BLaER1 treated with 17β-estradiol and CSF1 and Interleukin-3, amounts not matched to agents 10 nM and 100 nM (cell line): ENCODE data around the gene TULP3.

Experiments used
- H3K27ac ChIP-seq, 11 experiments: shearing (Covaris generic); formaldehyde crosslinking; 2 replicates each; pipeline ENCODE4 v1.8.1; 2022
- H3K27me3 ChIP-seq, 11 experiments: shearing (Covaris generic); formaldehyde crosslinking; 2 replicates each; pipeline ENCODE4 v1.8.1; 2022
- H3K36me3 ChIP-seq, 11 experiments: shearing (Covaris generic); formaldehyde crosslinking; 2 replicates each; pipeline ENCODE4 v1.8.1; 2022
- H3K4me1 ChIP-seq, 10 experiments: shearing (Covaris generic); formaldehyde crosslinking; 2 replicates each; pipeline ENCODE4 v1.8.1; 2022
- H3K4me2 ChIP-seq, 11 experiments: shearing (Covaris generic); formaldehyde crosslinking; 2 replicates each; pipeline ENCODE4 v1.8.1; 2022
- H3K4me3 ChIP-seq, 10 experiments: shearing (Covaris generic); formaldehyde crosslinking; 2 replicates each; pipeline ENCODE4 v1.8.1; 2022
- H3K9ac ChIP-seq, 11 experiments: shearing (Covaris generic); formaldehyde crosslinking; 2 replicates each; pipeline ENCODE4 v1.8.1; 2022
- H3K9me3 ChIP-seq, 11 experiments: shearing (Covaris generic); formaldehyde crosslinking; replicated peaks in 1 of 11; 2 replicates each; pipeline ENCODE4 v1.8.1; 2022
- H4K20me1 ChIP-seq, 11 experiments: shearing (Covaris generic); formaldehyde crosslinking; 2 replicates each; pipeline ENCODE4 v1.8.1; 2022
- Cebpa-rat ChIP-seq, 11 experiments: shearing (Covaris generic); IDR thresholded peaks; 2 replicates each; pipeline ENCODE4 v1.8.1; 2022

The TULP3 gene

GRCh38 chr12:2976581-2976996, 85.9 kb downstream of the TULP3 start:
- no peaks in the 10 kb centered on the region for H3K27me3 ChIP-seq
- no peaks in the 10 kb centered on the region for H3K9me3 ChIP-seq
- no peak overlapping the region for H3K4me2 ChIP-seq
- TF ChIP-seq Cebpa-rat (IDR thresholded peaks at IDR 0.05): no peak
- H3K36me3 ChIP-seq: peaks cover 0 to 73% (median 39%) of the 10 kb centered on the region in 11 experiments; a peak in 16 of 22 replicates
- peaks cover 0 to 69% (median 30%) of the 10 kb centered on the region in 11 experiments; a peak in 14 of 22 replicates for H4K20me1 ChIP-seq
- H3K4me3 ChIP-seq: no peak overlapping the region
- no peak overlapping the region for H3K27ac ChIP-seq
- no peak overlapping the region for H3K9ac ChIP-seq
- 0 out of 20 replicates have a peak, but pooled peaks cover 0 to 2% (median 0%) of the 10 kb centered on the region in 10 experiments for H3K4me1 ChIP-seq

- Histone ChIP-seq H3K27me3 (no peaks in the 10 kb centered on the region), H3K9me3 (no peaks in the 10 kb centered on the region), H3K4me1 (peaks cover 0 to 5% (median 0%) of the 10 kb centered on the region in 10 experiments; a peak in 4 of 20 replicates), H3K36me3 (peaks cover 0 to 75% (median 37%) of the 10 kb centered on the region in 11 experiments; a peak in 16 of 22 replicates), H4K20me1 (peaks cover 0 to 73% (median 39%) of the 10 kb centered on the region in 11 experiments; a peak in 14 of 22 replicates), H3K4me2 (no peak overlapping the region), H3K4me3 (no peak overlapping the region), H3K9ac (no peak overlapping the region), H3K27ac (no peak overlapping the region)
- TF ChIP-seq Cebpa-rat (IDR thresholded peaks at IDR 0.05): no peak
These were observed 87.1 kb downstream of the TULP3 start for GRCh38 chr12:2977776-2978175.

DNA sequence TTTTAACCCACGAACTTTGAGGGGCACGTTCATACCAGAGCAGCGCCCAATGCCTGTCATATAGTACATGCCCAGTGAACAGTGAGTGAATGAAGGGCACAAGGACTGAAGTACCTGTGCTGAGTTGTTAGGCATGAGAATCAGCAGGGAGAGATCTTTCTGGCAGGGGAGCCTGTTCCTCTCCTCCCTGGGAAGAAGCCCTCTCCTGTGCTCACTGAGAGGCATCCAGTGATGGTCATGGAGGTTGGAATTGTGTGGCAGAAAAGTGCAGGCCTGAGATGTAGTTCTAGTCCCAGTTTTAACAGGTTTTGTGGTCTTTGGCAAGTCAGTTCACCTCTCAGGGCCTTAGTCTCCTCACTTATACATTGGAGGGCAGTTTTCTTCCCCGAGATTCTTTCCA, 89.1 kb downstream of the TULP3 start:
- Histone ChIP-seq H3K9me3 (no peaks in the 10 kb centered on the region), H3K9ac (no peak overlapping the region), H3K27me3 (no peaks in the 10 kb centered on the region), H4K20me1 (peaks cover 0 to 65% (median 29%) of the 10 kb centered on the region in 11 experiments; a peak in 14 of 22 replicates), H3K4me1 (peaks cover 11 to 23% (median 16%) of the 10 kb centered on the region in 10 experiments), H3K27ac (no peak overlapping the region), H3K4me3 (no peak overlapping the region), H3K36me3 (peaks cover 0 to 70% (median 37%) of the 10 kb centered on the region in 11 experiments; a peak in 16 of 22 replicates), H3K4me2 (no peak overlapping the region)
- TF ChIP-seq Cebpa-rat (IDR thresholded peaks at IDR 0.05): no peak

DNA sequence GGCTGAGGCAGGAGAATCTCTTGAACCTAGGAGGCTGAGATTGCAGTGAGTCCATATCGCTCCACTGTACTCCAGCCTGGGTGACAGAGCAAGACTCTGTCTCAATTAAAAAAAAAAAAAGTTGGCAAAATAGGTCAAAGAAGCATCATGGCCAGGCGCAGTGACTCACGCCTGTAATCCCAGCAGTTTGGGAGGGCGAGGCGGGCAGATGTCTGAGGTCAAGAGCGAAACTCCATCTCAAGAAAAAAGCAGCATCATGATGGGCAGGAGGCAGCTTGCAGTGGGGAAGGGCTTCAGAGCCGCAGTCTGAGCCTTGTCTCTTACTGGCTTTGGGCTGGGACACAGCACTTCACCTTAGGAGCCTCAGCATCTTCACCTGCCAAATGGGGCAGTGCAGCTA, 89.9 kb downstream of the TULP3 start:
- no peak overlapping the region for H3K4me2 ChIP-seq
- peaks cover 0 to 3% (median 0%) of the 10 kb centered on the region in 11 experiments; a peak in 5 of 22 replicates for H3K9me3 ChIP-seq
- H3K4me1 ChIP-seq: peaks cover 11 to 23% (median 16%) of the 10 kb centered on the region in 10 experiments
- peaks cover 0 to 73% (median 38%) of the 10 kb centered on the region in 11 experiments; a peak in 19 of 22 replicates for H3K36me3 ChIP-seq
- H3K27ac ChIP-seq: no peak overlapping the region
- no peak overlapping the region for H3K4me3 ChIP-seq
- TF ChIP-seq Cebpa-rat (IDR thresholded peaks at IDR 0.05): no peak
- no peak overlapping the region for H3K9ac ChIP-seq
- H3K27me3 ChIP-seq: no peaks in the 10 kb centered on the region
- peaks cover 0 to 64% (median 29%) of the 10 kb centered on the region in 11 experiments; a peak in 14 of 22 replicates for H4K20me1 ChIP-seq

- no peaks in the 10 kb centered on the region for H3K27me3 ChIP-seq
- no peak overlapping the region for H3K4me3 ChIP-seq
- H3K4me2 ChIP-seq: no peak overlapping the region
- no peak overlapping the region for H3K9ac ChIP-seq
- peaks cover 11 to 23% (median 16%) of the 10 kb centered on the region in 10 experiments for H3K4me1 ChIP-seq
- H3K9me3 ChIP-seq: peaks cover 0 to 20% (median 17%) of the 10 kb centered on the region in 11 experiments; a peak in 18 of 22 replicates
- TF ChIP-seq Cebpa-rat (IDR thresholded peaks at IDR 0.05): no peak
- H3K27ac ChIP-seq: no peak overlapping the region; a peak in 1 of 22 replicates
- H3K36me3 ChIP-seq: peaks cover 0 to 79% (median 46%) of the 10 kb centered on the region in 11 experiments; a peak in 20 of 22 replicates
- H4K20me1 ChIP-seq: peaks cover 0 to 52% (median 25%) of the 10 kb centered on the region in 11 experiments; a peak in 13 of 22 replicates
These were observed 91.7 kb downstream of the TULP3 start for GRCh38 chr12:2982361-2982760.

DNA sequence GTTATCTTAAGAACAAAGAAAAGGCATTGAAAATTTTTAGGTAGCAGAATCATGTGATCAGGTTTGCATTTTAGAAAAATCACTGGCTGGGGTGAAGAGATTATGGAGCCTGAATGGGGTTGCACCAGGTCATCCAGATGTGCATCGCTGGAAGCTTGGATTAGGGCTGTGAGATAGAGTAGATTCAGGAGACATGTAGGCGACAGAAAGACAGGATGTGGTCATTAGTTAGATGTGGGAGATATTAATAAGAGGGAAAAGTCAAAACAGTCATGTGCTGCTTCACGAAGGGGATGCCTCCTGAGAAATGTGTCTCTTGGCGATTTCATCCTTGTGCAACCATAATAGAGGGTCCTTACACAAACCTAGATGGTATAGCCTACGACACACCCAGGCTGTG, 93.6 kb downstream of the TULP3 start:
- peaks cover 0 to 45% (median 22%) of the 10 kb centered on the region in 11 experiments; a peak in 12 of 22 replicates for H4K20me1 ChIP-seq
- H3K9me3 ChIP-seq: peaks cover 11 to 38% (median 32%) of the 10 kb centered on the region in 11 experiments
- H3K27me3 ChIP-seq: no peaks in the 10 kb centered on the region
- H3K4me2 ChIP-seq: peak overlapping the region; percentile 23 to 63 (median 45); a peak in 21 of 22 replicates
- H3K4me1 ChIP-seq: peaks cover 11 to 23% (median 16%) of the 10 kb centered on the region in 10 experiments
- H3K9ac ChIP-seq: no peak overlapping the region
- H3K27ac ChIP-seq: peak overlapping the region in 3 of 11 experiments; percentile 20 to 54 (median 42); a peak in 4 of 22 replicates
- TF ChIP-seq Cebpa-rat (IDR thresholded peaks at IDR 0.05): no peak
- H3K4me3 ChIP-seq: no peak overlapping the region
- peaks cover 5 to 77% (median 47%) of the 10 kb centered on the region in 11 experiments; a peak in 21 of 22 replicates for H3K36me3 ChIP-seq

- H3K9me3 ChIP-seq: peaks cover 16 to 43% (median 36%) of the 10 kb centered on the region in 11 experiments
- peaks cover 0 to 43% (median 20%) of the 10 kb centered on the region in 11 experiments; a peak in 11 of 22 replicates for H4K20me1 ChIP-seq
- no peaks in the 10 kb centered on the region for H3K27me3 ChIP-seq
- no peak overlapping the region for H3K9ac ChIP-seq
- H3K4me2 ChIP-seq: peak overlapping the region in 9 of 11 experiments; percentile 23 to 63 (median 45); a peak in 5 of 22 replicates
- H3K27ac ChIP-seq: peak overlapping the region in 1 of 11 experiments; percentile 54; a peak in 2 of 22 replicates
- H3K36me3 ChIP-seq: peaks cover 5 to 80% (median 47%) of the 10 kb centered on the region in 11 experiments; a peak in 21 of 22 replicates
- peaks cover 11 to 23% (median 16%) of the 10 kb centered on the region in 10 experiments for H3K4me1 ChIP-seq
- TF ChIP-seq Cebpa-rat (IDR thresholded peaks at IDR 0.05): no peak
- H3K4me3 ChIP-seq: no peak overlapping the region
These were observed 94.0 kb downstream of the TULP3 start for GRCh38 chr12:2984698-2985097.

GRCh38 chr12:2986876-2987275, 96.2 kb downstream of the TULP3 start:
- TF ChIP-seq Cebpa-rat (IDR thresholded peaks at IDR 0.05): no peak
- Histone ChIP-seq H3K9me3 (peaks cover 25 to 47% (median 42%) of the 10 kb centered on the region in 11 experiments), H3K4me3 (no peak overlapping the region), H3K4me1 (peaks cover 11 to 23% (median 17%) of the 10 kb centered on the region in 10 experiments), H3K27me3 (no peaks in the 10 kb centered on the region), H3K4me2 (no peak overlapping the region), H3K27ac (no peak overlapping the region), H4K20me1 (peaks cover 0 to 24% (median 6%) of the 10 kb centered on the region in 11 experiments; a peak in 10 of 22 replicates), H3K9ac (no peak overlapping the region), H3K36me3 (peaks cover 5 to 68% (median 45%) of the 10 kb centered on the region in 11 experiments; a peak in 21 of 22 replicates)

DNA sequence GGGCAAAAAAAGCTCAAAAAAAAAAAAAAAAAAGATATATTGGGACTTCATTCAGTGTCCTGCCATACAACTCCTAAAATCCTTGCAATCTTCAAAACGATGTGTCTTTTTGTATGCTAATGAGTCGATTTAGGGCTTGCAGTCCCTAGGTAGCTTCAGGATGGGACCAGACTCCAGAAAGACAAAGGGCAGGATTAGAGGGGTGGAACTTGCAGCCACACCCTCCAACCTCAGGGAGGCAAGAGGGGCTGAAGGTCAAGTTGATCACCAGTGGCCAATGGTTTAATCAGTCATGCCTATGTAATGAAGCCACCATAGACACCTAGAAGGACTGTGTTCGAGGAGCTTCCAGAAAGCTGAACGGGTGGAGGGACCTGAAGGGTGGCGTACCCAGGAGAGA, 97.8 kb downstream of the TULP3 start:
- peaks cover 25 to 47% (median 42%) of the 10 kb centered on the region in 11 experiments for H3K9me3 ChIP-seq
- no peak overlapping the region for H3K27ac ChIP-seq
- H3K4me1 ChIP-seq: peaks cover 10 to 15% (median 12%) of the 10 kb centered on the region in 10 experiments
- H3K4me2 ChIP-seq: no peak overlapping the region
- H3K4me3 ChIP-seq: no peak overlapping the region
- no peak for TF ChIP-seq Cebpa-rat (IDR thresholded peaks at IDR 0.05)
- H4K20me1 ChIP-seq: peaks cover 0 to 24% (median 5%) of the 10 kb centered on the region in 11 experiments; a peak in 10 of 22 replicates
- peaks cover 5 to 66% (median 42%) of the 10 kb centered on the region in 11 experiments; a peak in 21 of 22 replicates for H3K36me3 ChIP-seq
- no peak overlapping the region for H3K9ac ChIP-seq
- H3K27me3 ChIP-seq: no peaks in the 10 kb centered on the region
